GM18502 (cell line): ENCODE data around the gene NFYC.

ENCODE experiments used
- ATAC-seq: cut with Tn5 transposase; IDR thresholded peaks from one replicate; pipeline ENCODE4 v1.9.1; 2021; ENCODE audit warnings: mild to moderate bottlenecking; ENCODE audit not compliant: unreplicated experiment, poor library complexity

The NFYC gene

GRCh38 chr1:40776236-40777072 is 85.0 kb downstream of the NFYC start:
- no peak for ATAC-seq

- no peak for ATAC-seq
Observed at GRCh38 chr1:40777224-40777970, 85.9 kb downstream of the NFYC start.

DNA sequence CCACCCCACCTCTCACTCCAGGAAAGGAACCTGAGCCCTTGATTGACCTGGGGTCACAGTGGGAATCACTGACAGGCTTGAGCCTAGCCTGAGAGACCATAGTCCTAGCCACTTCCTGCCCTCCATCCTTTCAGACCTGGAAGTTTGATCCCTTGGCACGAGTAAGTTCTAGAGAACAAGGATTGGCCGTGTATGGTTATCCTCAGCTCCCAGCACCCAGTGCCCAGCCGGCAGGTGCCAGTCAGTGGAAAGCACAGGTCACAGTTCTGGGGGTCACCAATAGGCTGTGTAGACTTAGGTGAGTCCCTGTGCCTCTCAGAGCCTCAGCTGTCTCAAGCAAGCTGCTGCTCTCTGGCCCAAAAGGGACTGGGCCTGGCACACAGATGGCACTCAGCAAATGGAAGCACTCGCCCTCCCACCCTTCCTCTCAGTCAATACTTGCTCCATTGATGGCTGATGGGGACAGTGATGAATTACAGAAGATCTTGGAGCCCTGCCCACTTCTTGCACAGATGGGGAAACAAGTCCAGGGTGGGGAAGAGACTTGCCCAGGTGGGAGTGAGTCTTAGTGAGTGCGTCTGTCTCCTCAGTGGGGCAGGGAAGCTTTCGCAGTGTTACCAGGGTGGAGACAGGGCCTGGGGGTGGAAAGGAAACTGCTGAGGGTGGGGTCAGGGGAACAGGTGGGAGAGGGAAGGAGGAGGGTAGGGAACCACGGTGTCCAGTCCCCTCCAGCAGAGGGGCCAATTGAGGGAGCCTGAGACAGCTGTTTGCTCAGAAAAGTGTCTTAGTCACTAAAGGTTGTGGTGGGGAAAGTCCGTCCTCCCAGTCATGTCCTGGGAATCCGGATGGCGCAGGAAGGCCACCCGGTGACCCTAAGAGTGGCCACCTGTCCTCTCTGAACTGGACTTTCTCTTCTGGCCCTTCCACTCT is 89.4 kb downstream of the NFYC start:
- ATAC-seq = no peak

DNA sequence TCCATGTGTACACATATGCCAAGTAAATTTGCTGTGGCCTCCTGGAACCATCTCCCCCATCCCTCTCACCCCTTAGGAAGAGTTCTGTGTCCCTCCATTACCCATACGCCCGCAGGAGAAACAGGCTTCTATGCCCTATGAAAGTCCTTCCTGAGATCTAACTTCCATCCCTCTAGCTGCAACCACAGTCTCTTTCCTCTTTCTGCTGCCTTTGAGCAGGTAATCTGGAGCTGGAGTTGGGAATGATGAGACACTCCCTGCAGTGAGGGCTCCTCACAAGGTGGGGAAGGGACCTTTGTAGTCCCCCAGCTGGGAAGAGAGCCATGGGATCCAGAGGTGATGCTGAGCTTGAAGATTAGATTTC is 90.1 kb downstream of the NFYC start:
- ATAC-seq = no peak

GRCh38 chr1:40782371-40782956 is 91.0 kb downstream of the NFYC start:
- no peak for ATAC-seq

GRCh38 chr1:40783001-40783905 is 91.7 kb downstream of the NFYC start, which contains the start of gene KCNQ4:
Gene KCNQ4 (plus strand): TSS chr1:40783787. CDS start chr1:40784094, 307 bp downstream.
- no peak for ATAC-seq

DNA sequence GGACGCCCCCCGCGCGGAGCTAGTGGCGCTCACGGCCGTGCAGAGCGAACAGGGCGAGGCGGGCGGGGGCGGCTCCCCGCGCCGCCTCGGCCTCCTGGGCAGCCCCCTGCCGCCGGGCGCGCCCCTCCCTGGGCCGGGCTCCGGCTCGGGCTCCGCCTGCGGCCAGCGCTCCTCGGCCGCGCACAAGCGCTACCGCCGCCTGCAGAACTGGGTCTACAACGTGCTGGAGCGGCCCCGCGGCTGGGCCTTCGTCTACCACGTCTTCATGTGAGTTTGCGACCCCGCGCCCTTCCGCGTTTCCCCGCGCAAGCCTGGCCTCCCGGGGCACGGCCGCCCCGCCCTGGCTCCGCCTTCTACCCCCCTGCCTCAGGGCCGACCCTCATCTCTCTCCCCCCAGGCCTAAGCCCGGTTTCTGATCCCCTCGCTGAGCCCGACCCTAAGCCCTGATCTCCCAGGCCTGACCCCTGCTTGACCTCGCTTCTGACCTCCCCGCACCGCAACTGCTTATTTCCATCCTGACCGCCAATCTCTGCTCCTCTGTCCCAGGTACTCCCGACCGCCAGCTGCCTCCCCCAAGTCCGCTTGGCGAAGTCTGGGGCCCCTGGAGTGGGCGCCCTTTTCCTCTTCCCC is 92.8 kb downstream of the NFYC start:
- ATAC-seq = no peak

DNA sequence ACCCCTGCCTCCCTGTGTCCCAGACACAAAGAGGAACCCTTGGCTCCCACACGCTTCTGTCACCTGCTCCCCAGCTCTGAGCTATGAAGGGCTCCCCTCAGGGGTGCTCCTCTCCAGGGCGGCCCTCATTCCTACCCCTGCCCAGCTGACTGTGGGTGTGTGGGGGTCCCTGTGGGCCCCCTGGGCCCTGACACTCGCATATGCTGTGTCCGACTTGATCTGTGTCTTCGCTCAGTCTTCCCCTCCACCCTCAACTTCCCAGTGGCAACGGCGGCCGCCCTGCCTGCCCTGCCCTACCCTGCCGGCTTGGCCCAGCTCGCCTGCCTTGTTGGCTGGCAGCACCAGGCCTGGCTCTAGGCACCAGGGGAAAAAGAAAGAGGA is 93.3 kb downstream of the NFYC start:
- ATAC-seq = no peak

- no peak for ATAC-seq
Observed at GRCh38 chr1:40785446-40785845, 93.9 kb downstream of the NFYC start.

DNA sequence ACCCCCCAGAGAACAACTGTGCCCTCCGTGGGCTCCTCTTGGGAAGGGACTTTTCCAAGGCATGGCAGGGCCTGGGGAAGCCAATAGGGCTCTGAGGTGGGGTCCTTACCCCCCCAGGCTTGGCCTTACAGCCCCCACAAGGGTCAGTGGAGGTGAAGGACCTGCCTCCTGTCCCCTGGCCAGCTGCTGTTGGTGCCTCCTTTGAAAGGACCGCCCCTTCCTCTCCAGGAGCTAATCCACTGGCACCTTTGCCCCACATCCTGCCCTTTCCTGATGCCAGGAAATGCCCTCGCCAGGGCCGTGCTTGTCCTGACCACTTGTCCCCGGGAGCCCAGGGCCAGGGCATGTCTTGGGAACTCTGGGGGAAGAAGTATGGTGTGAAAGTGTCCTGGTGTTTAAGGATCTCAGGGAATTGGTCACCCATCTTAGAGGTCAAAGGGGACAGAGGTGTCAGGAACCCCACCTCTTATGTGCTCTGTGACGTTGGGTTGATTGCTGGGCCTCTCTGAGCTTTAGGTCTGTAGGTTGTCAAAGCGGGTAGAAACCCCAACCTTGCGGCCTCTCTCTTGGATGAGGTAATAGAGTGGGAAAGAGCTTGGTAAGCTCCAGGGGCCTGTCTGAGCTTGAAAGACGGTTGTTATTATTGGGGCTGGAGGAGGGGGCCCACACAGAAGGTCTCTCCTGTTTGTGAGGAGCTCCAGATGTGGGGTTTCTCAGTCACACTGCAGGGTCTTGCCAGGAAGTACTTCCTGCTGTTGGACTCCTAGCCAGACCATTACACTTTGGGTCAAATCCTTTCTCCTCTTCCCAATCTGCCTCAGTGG is 94.9 kb downstream of the NFYC start:
- ATAC-seq = no peak

- ATAC-seq = no peak
Observed at GRCh38 chr1:40786995-40787705, 95.6 kb downstream of the NFYC start.

GRCh38 chr1:40787737-40788560 is 96.4 kb downstream of the NFYC start:
- ATAC-seq = no peak

DNA sequence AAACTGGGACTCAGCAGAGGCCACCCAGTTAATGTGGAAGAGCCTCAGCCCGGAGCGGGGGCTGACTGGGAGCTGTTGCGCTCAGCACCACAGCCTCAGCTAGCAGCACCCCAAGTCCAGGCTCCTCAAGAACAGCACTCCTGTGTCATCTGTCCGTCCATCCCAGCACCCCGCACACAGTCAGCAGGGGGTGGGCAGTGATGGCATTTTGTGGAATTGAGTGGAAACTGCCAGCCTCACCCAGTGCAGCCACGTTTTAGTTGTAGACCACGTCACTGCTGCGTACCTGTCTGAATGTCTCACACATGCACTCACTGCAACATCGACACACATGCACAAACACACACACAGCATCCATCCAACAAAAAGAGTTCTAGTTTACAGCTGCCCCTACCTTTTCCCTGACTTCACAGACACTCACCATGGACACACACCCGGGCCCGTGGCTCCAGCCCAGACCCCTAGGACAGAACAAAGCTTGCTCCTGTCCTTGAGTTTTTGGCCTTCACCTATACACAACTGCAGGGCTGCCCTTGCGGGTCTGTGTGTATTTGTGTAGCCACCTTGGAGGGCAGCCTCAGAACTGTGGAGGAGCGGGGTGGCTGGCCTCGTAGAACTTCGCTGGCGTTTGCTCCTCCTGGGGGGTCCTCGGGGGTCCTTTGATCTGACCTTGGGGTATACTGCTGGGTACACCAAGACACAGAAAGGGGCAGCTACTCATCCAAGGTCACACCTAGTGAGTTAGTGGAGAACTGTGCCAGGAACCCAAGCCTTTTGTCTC is 97.2 kb downstream of the NFYC start:
- ATAC-seq = no peak

DNA sequence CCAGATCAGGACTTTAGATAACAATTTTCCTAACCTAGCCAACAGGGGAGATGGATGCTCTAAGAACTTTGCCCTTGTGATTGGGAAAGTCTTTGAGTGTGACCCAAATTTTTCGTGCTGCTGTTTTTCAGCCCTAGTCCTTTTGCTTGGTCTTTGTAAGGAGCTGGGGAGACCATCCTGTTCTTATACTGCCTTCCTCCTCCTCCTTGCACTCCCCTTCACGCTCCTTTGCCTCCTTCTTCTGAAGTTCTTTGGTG is 97.8 kb downstream of the NFYC start:
- no peak for ATAC-seq

DNA sequence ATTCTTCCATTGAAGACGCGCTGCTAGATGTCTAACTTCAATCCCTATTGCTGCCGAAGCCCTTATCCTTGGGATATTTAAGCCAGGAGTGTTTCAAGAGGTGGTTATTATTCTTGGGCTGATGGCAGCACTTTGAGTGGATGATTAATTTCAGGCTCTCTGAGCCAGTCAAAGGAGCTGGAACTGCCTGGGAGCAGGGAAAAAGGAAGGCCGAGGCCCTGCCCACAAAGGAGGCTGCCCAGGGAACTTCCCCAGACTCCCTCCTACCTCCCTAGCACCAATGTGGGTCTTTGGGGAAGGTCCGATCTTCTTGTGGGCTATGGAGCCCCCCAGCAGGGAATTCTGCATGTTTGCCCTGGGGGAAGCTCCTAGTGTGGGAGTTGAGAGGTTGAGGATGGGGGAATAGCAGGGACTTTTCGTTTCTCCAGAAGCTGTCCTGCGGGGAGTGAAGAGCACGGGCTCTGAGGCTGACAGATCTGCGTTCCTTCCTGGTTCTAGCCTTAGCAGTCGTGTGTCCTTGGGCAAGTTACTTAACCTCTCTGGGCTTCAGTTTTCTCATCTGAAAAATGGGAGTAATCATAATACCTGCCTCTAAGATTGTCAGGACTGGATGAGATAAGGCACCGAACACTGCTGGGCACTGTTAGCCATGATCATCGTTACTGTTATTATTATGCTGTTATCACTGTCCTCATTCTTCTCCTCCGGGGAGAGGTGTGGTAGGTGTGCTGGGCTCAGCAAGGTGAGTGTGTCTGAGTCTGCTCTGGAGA is 98.3 kb downstream of the NFYC start:
- no peak for ATAC-seq
